Body of pancreas (tissue), 4 donors: ENCODE results near the gene HOXB9. TPM values are rescaled to one million over a fixed set of nuclear protein-coding genes. Genes with fewer than 3 reads are reported as not detected.

ENCODE experiments used
- ATAC-seq: fragments of 150-250 bp; one replicate; pipeline ENCODE4 v1.9.1; 2016
- DNase-seq, 4 donors: peaks; one replicate each; pipeline ENCODE4 v3.0.0-alpha.2; 2019
- H3K27ac ChIP-seq, 4 donors: fragments of 200-600 bp; sonication (generic); 1 replicate in 3 of 4; 2 replicates in 1 of 4; pipeline versions ENCODE4 v1.5.1 to v1.6.1; 2016 to 2019; ENCODE audit warnings: mild to moderate bottlenecking in 1 of 4, mixed read lengths in 1 of 4, moderate library complexity in 1 of 4
- H3K27me3 ChIP-seq, 2 donors: fragments of 200-600 bp; sonication (generic); one replicate each; pipeline ENCODE4 v1.6.0; 2016; ENCODE audit warnings: mild to moderate bottlenecking in 1 of 2
- H3K36me3 ChIP-seq, 2 donors: fragments of 200-600 bp; sonication (generic); replicated peaks in 1 of 2; 2 replicates each; pipeline ENCODE4 v1.5.1; 2016; ENCODE audit warnings: low read depth in 2 of 2; ENCODE audit not compliant: insufficient read depth in 1 of 2
- H3K4me1 ChIP-seq: fragments of 200-600 bp; sonication (generic); one replicate; pipeline ENCODE4 v1.6.0; 2016
- H3K4me3 ChIP-seq, 2 donors: fragments of 200-600 bp; sonication (generic); 1 replicate in 1 of 2; 2 replicates in 1 of 2; pipeline ENCODE4 v1.5.1; 2016 to 2019
- H3K9me3 ChIP-seq, 3 donors: fragments of 200-600 bp; sonication (generic); 1 replicate in 2 of 3; 2 replicates in 1 of 3; pipeline ENCODE4 v1.5.1; 2016
- POLR2A ChIP-seq, 3 donors: fragments of 450-650 bp; IDR thresholded peaks; one replicate each; pipeline ENCODE4 v1.6.1; 2016; ENCODE audit warnings: antibody characterized with exemption in 3 of 3, mild to moderate bottlenecking in 2 of 3
- WGBS, 2 donors: methylation state at CpG; one replicate each; pipeline ENCODE4 v1.1.5; 2017; 5-methylcytosine and 5-hydroxymethylcytosine counted together
- intact Hi-C: fragments of 100-400 bp; cut with DNase I; formaldehyde crosslinking; loops from one replicate; pipeline ENCODE4 v1.15.1; 2023
- total RNA-seq, 2 donors: library from RNA; depleted of rRNA; stranded (reverse); fragments of >200 nt; gene quantifications; one replicate each; pipeline ENCODE4 v1.1.0, GENCODE V29; 2016
- TF ChIP-seq, protein P1 (sequence below), 7 experiments: fragments of 450-650 bp in 4 of 7; fragments of 200-600 bp in 3 of 7; sonication (generic) in 3 of 7; IDR thresholded peaks; one replicate each; pipeline ENCODE4 v1.5.1; 2016 to 2019; ENCODE audit warnings: antibody characterized with exemption in 7 of 7

HOXB9 gene
- total RNA-seq, 2 donors from 2014 or later = not detected

DNA sequence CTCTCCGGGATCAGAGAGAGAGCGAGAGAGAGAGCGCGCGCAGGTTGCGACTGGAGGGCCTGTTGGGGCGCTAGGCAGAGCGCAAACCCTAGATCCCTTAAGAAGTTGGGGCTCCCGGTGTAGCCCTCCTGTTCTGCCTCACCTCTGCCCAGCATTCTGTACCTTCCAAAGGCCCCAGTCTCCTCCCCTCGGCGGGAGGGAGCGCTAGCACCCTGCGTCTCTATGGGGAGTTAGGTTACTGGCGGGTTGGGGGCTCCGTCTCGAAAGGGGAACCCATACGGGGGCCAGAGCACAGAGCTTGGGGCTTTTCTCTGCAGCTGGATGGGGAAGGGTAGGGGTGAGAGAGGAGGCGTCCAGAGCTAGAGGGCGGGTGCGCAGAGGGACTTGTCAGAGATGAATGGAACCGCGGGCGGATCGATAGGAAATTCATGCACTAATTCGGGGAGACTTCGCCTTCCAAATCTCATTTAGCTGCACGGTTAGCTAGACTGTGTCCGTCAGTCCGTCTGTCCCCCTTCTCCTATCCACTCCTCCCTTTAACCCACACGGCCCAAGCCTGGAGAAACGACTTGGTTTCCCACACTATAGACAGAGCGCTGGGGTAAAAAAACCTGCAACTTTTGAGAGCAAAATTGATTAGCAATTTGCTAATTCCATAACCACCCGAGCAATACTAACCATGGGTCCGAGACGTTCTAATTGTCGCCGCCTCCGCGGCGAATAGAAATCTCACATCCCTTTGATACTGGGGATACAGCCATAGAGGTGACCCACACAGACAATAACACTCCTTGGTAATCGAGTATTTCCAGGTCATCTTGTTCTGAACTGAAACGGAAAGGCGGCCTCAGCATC, 47.3 kb downstream of the HOXB9 start:
- no peaks in the 10 kb centered on the region for H3K36me3 ChIP-seq
- H3K9me3 ChIP-seq = no peaks in the 10 kb centered on the region
- H3K4me1 ChIP-seq = peaks cover 17% of the 10 kb centered on the region
- no peak overlapping the region for H3K4me3 ChIP-seq
- no peak for TF ChIP-seq POLR2A (IDR thresholded peaks at IDR 0.05)
- TF ChIP-seq, protein P1, sequence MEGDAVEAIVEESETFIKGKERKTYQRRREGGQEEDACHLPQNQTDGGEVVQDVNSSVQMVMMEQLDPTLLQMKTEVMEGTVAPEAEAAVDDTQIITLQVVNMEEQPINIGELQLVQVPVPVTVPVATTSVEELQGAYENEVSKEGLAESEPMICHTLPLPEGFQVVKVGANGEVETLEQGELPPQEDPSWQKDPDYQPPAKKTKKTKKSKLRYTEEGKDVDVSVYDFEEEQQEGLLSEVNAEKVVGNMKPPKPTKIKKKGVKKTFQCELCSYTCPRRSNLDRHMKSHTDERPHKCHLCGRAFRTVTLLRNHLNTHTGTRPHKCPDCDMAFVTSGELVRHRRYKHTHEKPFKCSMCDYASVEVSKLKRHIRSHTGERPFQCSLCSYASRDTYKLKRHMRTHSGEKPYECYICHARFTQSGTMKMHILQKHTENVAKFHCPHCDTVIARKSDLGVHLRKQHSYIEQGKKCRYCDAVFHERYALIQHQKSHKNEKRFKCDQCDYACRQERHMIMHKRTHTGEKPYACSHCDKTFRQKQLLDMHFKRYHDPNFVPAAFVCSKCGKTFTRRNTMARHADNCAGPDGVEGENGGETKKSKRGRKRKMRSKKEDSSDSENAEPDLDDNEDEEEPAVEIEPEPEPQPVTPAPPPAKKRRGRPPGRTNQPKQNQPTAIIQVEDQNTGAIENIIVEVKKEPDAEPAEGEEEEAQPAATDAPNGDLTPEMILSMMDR (IDR thresholded peaks at IDR 0.05) = no peak
- DNase-seq = no peak
- 7 to 15% methylated on average over 42 to 43 of the region's 43 CpGs for WGBS, 2 donors
- intact Hi-C loops = no loop called here
- peak overlapping the region in 1 of 4 donors; percentile 43 for H3K27ac ChIP-seq
- peaks cover 0 to 66% of the 10 kb centered on the region in 2 donors for H3K27me3 ChIP-seq
- ATAC-seq = no peak

DNA sequence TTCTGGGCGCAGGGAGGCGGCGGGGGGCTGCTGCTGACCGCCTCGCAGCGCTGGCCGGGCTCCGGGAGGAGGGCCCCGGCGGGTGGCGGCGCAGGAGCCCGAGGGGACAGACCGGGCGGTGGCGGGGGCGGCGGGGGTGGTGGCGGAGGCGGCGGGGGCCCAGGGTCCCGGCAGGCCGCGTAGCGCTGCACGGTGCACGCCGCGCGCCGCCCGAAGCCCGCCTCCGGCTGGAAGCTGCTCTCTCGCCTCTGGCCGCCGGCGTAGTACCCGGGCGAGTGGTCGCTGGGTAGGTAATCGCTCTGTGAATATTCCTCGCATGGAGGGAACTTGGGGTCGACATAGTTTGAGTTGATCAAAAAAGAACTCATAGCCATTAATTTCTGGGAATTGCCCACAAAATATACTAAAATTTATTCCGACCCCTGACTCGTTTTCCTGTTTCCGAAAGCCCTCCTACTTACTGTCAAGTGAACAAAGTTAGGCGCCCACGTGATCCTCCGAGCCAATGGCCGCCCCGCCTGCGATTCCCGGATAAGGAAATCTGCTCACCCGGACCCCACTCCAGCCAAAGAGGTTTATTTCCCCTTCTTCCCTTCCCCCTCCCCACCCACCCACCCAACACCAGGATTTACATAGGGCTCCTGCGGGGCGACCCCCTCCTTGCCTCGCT, 48.1 kb downstream of the HOXB9 start, which contains the start of gene HOXB4:
HOXB4 (minus strand) TSS at position 405 of the 670 bp plus-strand sequence; CDS start at position 374, 31 bp downstream.
- TF ChIP-seq, protein P1 (IDR thresholded peaks at IDR 0.05) = no peak
- TF ChIP-seq POLR2A (IDR thresholded peaks at IDR 0.05) = no peak
- DNase-seq = peak in 2 of 4 donors; percentile 50 to 65
- Histone ChIP-seq H3K9me3 (no peaks in the 10 kb centered on the region), H3K4me3 (no peak within 1 kb of the TSS), H3K27me3 (peaks cover 0 to 65% of the 10 kb centered on the region in 2 donors), H3K36me3 (no peaks in the 10 kb centered on the region), H3K27ac (peak within 1 kb of the TSS in 3 of 4 donors; percentile 4 to 55 (median 50)), H3K4me1 (peaks cover 17% of the 10 kb centered on the region)
- 4 to 8% methylated on average over 15 to 45 of the region's 58 CpGs for WGBS, 2 donors
- intact Hi-C loops = no loop called here
- no peak for ATAC-seq

DNA sequence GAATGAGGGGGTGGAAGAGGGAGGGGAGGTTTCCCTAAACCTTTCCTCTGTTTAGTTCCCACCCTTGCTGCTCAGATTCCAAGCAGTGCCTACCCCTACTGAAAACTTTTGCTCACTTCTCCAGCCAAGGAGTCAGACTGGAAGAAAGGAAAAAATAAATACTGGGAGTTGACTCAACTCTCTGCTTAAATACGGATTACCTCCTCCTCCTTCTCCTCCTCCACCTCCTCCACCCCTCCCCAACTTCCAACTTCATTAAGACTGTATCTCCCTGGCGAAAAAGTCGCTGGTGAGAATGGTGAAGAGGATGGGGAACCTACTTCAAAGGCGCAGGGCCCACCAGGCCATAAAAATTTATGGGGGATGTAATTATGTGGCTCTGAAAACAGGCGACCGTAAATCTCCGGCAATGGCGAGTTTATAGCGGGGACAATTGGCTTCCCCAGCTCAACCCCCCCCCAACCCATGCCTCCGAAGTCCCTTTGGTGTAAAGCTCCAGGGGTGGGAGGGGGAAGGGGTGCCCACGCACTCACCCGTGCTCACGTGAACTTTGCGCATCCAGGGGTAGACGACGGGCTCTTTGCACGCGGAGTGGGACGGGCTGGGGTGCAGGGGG, 48.7 kb downstream of the HOXB9 start:
- no peak for ATAC-seq
- Histone ChIP-seq H3K27ac (peak overlapping the region in 3 of 4 donors; percentile 4 to 55 (median 50)), H3K9me3 (no peaks in the 10 kb centered on the region), H3K36me3 (no peaks in the 10 kb centered on the region), H3K4me1 (peaks cover 17% of the 10 kb centered on the region), H3K27me3 (peaks cover 0 to 59% of the 10 kb centered on the region in 2 donors), H3K4me3 (no peak overlapping the region)
- 3 to 4% methylated on average over 10 to 19 of the region's 19 CpGs for WGBS, 2 donors
- no peak for DNase-seq
- intact Hi-C loops = no loop called here
- TF ChIP-seq, protein P1 (IDR thresholded peaks at IDR 0.05) = no peak
- no peak for TF ChIP-seq POLR2A (IDR thresholded peaks at IDR 0.05)

DNA sequence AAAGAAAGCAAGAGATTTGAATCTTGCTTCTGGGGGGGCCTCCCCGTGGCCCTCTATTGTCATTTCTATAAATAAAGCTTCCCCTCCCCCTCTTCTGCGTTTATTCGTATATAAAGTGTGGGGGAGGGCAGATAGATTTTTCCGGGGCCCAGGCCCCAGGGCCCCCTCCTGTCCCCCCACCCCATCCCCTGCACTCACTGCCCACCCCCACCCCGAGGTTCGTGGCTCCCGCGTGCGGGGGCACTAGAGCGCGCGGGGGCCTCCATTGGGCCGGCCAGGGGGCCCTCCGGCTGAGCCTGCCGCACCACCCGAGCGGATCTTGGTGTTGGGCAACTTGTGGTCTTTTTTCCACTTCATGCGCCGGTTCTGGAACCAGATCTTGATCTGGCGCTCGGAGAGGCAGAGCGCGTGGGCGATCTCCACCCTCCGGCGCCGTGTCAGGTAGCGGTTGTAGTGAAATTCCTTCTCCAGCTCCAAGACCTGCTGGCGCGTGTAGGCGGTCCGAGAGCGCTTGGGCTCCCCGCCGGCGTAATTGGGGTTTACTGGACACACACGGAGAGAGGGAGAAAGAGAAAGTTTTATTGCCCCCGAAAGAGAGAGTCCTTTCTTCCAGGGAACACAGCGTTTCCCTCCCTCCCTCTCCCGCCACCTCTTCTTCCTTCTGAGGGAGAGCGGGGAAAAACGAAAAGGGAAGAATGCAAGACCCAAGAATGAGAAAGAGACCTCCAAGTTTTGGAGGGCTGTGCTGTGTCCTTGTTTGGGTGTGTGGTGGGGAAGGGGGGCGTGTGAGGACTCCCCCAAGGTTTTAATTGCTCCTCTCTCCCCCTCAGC, 49.5 kb downstream of the HOXB9 start:
- Histone ChIP-seq H3K27me3 (peaks cover 0 to 51% of the 10 kb centered on the region in 2 donors), H3K4me3 (no peak overlapping the region), H3K9me3 (no peaks in the 10 kb centered on the region), H3K36me3 (no peaks in the 10 kb centered on the region), H3K4me1 (peaks cover 9% of the 10 kb centered on the region), H3K27ac (peak overlapping the region in 3 of 4 donors; percentile 26 to 55 (median 50))
- WGBS, 2 donors = 3 to 12% methylated on average over 23 to 41 of the region's 43 CpGs
- TF ChIP-seq POLR2A (IDR thresholded peaks at IDR 0.05) = no peak
- TF ChIP-seq, protein P1 (IDR thresholded peaks at IDR 0.05) = no peak
- no peak for DNase-seq
- intact Hi-C loops = no loop called here
- no peak for ATAC-seq
